ENCODE results near the gene FCHSD2.

- no peak for TF ChIP-seq EZH2 (IDR thresholded peaks at IDR 0.05; ENCODE audit: insufficient read depth, low read length)
- TF ChIP-seq, protein P1, sequence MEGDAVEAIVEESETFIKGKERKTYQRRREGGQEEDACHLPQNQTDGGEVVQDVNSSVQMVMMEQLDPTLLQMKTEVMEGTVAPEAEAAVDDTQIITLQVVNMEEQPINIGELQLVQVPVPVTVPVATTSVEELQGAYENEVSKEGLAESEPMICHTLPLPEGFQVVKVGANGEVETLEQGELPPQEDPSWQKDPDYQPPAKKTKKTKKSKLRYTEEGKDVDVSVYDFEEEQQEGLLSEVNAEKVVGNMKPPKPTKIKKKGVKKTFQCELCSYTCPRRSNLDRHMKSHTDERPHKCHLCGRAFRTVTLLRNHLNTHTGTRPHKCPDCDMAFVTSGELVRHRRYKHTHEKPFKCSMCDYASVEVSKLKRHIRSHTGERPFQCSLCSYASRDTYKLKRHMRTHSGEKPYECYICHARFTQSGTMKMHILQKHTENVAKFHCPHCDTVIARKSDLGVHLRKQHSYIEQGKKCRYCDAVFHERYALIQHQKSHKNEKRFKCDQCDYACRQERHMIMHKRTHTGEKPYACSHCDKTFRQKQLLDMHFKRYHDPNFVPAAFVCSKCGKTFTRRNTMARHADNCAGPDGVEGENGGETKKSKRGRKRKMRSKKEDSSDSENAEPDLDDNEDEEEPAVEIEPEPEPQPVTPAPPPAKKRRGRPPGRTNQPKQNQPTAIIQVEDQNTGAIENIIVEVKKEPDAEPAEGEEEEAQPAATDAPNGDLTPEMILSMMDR (IDR thresholded peaks at IDR 0.05; ENCODE audit: insufficient read depth, low read depth, low read length), result no peak
Measured at GRCh38 chr11:73160005-73160760, 18.1 kb upstream of the FCHSD2 start.

Measured in astrocyte (in vitro differentiated cells and primary cell).